HG02970 (cell line): ENCODE measurements around the gene TFF2.

ENCODE experiments used
- ATAC-seq: cut with Tn5 transposase; IDR thresholded peaks from one replicate; pipeline ENCODE4 v1.9.1; 2021; ENCODE audit warnings: mild to moderate bottlenecking, moderate library complexity, moderate number of reproducible peaks; ENCODE audit not compliant: unreplicated experiment, low FRiP score

TFF2 gene

GRCh38 chr21:42348762-42349161 lies 2.0 kb downstream of the TFF2 start:
- no peak for ATAC-seq

GRCh38 chr21:42347601-42348327 lies 3.0 kb downstream of the TFF2 start:
- ATAC-seq = no peak

GRCh38 chr21:42346866-42347600 lies 3.8 kb downstream of the TFF2 start:
- ATAC-seq = no peak

- ATAC-seq = no peak
Measured at GRCh38 chr21:42346441-42346840, 4.4 kb downstream of the TFF2 start.

- ATAC-seq = no peak
Measured at GRCh38 chr21:42344631-42345030, 6.2 kb downstream of the TFF2 start.

GRCh38 chr21:42343963-42344510 lies 6.8 kb downstream of the TFF2 start:
- ATAC-seq = no peak

GRCh38 chr21:42343556-42343955 lies 7.2 kb downstream of the TFF2 start:
- ATAC-seq = no peak

GRCh38 chr21:42343101-42343500 lies 7.7 kb downstream of the TFF2 start:
- ATAC-seq = no peak

GRCh38 chr21:42341776-42342542 lies 8.8 kb downstream of the TFF2 start:
- no peak for ATAC-seq

- no peak for ATAC-seq
Measured at GRCh38 chr21:42340187-42341050, 10.4 kb downstream of the TFF2 start.

- no peak for ATAC-seq
Measured at GRCh38 chr21:42338729-42339715, 11.8 kb downstream of the TFF2 start.

GRCh38 chr21:42337830-42338728 lies 12.7 kb downstream of the TFF2 start:
- ATAC-seq = no peak

- no peak for ATAC-seq
Measured at GRCh38 chr21:42337276-42337675, 13.5 kb downstream of the TFF2 start.

GRCh38 chr21:42336054-42336453 lies 14.7 kb downstream of the TFF2 start:
- ATAC-seq = no peak

GRCh38 chr21:42332557-42333317 lies 18.1 kb downstream of the TFF2 start:
- no peak for ATAC-seq

GRCh38 chr21:42331660-42332059 lies 19.1 kb downstream of the TFF2 start:
- no peak for ATAC-seq
